NCI-H345 (cell line): ENCODE data around the gene RACGAP1.

Experiments
- DNase-seq: peaks from one replicate; lab custom pipeline; 2025; lab: John Stamatoyannopoulos, UW

The RACGAP1 gene

DNA sequence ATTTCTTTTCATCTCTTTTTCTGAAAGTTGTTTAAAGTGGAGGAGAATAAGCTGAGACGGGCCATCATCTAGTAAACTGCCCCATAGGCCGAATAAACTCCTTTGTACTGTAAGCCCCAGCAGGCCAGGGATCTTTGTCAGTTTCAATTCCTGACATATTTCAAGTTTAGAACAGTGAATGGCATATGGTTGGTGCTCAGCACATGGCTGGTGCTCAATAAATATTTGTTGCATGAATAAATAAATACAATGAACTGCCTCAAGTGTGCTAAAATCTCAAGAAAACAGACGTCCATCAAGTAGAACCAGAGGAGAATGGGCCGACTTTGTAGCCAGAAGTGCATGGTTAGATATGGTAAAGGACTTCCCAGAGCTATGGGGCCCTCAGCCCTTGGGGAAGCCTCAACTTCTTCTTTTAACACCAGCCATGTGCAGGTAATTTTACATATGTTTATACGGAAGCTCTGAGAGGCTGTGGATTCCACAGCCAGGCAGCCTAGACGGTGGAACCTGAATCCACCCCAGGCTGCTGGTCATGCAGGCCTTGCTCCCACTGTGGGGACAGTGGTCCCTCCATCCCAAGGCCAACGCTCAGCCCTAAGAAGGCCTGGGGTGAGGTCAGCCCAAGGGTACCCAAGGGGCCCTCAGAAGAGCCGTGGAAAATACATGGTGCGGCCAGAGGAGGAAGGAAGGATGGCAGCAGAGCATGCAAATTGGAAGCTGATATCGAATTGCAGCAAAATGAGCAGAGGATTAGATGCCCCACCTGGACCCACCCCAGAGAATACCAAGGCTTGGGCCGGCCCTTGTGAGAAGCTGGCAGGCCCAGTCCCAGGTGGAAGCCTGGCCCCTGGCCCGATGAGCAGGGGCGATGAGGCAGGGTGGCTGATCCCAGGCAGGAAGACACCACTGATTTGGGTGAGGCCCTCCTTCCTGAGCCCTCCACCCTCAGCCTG, 83.5 kb downstream of the RACGAP1 start:
- DNase-seq, result no peak

DNA sequence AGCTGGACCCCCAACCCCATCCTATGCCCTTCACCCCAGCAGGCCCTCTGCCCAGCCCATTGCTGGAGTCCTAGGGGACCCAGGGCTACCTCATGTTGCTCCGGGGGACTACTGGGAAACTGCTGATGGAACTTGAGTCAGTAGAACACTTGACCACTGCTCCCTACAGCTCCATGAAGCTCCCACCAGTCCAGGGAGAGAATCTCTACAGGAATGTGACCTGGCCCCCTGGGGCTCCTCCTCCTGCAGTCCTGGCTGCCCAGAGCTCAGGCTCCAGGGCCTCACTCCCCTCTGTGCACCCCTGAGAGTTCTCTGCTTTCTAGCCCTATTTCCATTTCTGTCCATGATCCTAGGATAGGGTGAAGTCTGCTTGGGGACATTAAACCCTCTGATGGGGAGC, 85.6 kb downstream of the RACGAP1 start:
- DNase-seq, result no peak

DNA sequence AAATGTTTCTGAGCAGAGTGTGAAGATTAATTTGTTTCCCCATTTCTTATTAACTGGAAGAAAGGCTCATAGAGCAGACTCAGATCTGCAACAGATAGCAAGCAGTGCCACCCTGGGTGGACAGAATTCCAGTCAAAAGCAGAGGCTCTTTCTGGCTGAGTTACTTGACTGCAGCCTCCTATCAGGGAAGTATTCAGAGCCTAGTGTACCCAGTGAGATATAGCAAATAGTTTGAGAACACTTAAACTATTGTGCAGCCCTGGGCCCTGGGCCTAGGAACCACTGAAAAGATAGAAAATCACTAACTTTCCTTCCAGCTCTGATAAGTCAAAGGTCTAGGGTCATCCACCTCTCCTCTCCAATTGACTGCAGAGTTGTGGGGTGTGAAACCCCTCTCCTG, 86.0 kb downstream of the RACGAP1 start:
- DNase-seq, result no peak
